Ramos (cell line): ENCODE data around the gene SPATA2L.

ENCODE experiments used
- in situ Hi-C: fragments of 300-500 bp; cut with MboI; formaldehyde crosslinking; loops from one replicate; pipeline ENCODE4 v1.14.3; 2022; ENCODE audit warnings: low sequenced_read_pairs; ENCODE audit not compliant: unreplicated experiment

SPATA2L gene

DNA sequence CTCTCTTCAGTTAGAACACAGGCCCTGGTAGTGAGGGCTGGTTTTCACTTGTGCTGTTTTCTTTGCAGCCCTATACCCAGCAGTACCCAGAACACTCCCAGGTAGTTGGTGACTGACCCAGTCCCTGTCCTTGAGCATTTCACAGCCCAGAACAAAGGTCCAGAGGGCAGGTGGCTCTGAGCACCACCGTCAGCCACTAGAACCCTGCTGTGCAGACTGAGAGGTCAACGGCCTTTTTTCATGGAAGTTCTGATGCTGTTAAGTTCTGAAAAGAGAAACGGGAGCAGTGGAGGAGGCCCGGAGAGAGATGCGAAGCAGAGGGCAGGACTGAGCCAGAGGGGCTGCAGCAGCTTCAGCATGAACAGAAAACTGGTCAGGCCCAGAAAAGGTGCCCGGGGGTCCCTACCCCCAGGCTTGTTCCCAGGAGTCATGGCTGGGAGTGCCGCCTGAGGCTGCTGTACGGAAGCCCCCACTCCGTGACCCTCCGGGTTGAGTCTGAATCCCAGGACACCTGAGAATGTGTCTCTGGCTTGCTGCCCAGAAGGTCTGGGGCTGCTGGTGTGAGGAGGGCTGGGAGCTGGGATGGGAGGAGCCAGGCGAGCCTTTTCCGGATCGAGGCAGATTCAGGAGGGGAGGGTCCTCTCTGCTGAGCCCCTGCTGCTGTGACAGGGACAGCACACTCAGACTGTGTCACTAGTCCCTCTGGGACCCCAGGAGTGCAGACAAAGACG lies 28.5 kb upstream of the SPATA2L start:
- in situ Hi-C loops: no loop called here

DNA sequence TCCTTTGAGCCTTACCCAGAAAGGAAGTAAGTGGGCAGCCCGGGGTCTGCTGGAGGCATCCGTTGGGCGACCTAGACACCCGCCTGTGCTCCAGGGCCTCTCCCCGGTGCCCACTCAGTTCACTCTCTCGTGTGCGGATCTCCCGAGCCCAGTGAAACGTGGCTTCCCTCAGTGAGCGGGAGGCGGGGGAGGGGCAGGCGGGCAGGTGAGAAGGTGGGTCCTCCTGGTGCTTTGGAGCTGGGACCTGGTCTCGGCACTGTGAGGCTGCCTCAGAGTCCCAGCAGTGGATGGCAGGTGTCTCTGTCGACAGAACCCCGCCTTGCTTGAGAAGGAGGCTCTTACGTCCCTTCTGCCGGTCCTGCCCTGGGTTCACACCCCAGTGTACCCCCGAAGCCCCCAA lies 27.8 kb upstream of the SPATA2L start:
- in situ Hi-C loops: no loop called here

DNA sequence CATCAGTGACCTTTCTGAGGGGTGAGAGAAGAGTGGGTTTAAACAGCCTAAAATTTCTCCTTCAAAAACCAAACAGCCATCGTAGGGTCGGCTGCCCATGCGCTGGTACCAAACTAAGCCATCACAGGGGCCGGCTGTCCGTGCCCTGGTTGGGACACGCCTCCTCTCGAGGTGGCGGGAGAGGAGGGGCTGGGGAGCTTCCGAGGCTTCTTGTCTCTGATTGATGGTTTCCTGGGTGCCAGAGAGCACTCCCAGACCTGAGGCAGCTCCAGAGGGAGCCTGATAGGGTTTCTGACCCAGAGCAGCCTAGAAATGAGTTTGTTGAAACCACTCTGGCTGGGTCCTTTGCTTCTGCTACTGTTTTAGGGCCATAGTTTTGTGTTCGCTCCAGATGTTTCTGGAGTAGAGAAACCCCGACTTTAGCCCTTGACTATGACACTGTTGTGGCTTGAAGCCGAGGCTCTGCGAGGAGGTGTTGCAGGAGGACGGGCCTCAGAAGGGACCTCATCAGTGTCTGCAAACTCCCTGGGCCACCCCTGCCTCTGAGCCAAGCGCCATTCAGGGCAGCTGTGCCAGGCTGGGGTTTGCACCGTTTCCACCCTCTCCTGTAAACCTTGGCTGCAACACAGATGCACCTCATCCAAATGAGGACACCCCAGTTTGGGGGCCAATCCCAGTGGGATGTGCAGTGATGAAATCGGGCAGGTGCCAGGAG lies 26.1 kb upstream of the SPATA2L start:
- in situ Hi-C loops: no loop called here

DNA sequence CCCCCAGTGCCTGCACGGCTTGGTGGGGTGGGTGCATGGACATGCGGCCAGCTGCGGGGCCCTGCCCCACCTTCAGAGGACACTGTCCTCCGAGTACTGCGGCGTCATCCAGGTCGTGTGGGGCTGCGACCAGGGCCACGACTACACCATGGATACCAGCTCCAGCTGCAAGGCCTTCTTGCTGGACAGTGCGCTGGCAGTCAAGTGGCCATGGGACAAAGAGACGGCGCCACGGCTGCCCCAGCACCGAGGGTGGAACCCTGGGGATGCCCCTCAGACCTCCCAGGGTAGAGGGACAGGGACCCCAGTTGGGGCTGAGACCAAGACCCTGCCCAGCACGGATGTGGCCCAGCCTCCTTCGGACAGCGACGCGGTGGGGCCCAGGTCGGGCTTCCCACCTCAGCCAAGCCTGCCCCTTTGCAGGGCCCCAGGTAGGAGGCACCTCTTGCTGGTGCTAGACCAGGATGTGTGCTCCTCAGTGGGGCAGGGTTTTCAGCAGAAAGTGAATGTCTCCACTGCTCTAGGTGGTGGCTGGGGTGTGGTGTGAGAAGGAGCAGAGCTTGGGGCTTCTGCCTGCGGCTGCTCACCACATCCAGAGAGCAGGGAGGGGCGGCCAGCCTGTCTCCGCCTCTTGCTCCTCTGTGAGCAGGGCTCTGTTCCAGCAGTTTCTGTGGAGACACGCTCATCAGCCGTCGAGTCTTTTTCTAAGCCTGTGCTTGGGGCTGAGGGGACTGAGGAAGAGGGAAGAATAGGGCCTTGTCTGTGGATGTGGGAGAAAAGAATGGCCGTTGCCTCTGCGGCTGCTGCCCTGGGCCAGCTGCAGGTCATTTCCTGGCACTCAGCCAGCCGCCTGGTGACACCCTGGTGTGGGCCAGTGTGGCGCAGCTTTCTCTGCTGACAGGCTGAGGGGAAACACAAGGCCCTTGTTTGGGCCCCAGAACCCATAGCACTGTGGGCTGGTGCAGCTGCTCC lies 22.1 kb upstream of the SPATA2L start:
- in situ Hi-C loops: no loop called here

DNA sequence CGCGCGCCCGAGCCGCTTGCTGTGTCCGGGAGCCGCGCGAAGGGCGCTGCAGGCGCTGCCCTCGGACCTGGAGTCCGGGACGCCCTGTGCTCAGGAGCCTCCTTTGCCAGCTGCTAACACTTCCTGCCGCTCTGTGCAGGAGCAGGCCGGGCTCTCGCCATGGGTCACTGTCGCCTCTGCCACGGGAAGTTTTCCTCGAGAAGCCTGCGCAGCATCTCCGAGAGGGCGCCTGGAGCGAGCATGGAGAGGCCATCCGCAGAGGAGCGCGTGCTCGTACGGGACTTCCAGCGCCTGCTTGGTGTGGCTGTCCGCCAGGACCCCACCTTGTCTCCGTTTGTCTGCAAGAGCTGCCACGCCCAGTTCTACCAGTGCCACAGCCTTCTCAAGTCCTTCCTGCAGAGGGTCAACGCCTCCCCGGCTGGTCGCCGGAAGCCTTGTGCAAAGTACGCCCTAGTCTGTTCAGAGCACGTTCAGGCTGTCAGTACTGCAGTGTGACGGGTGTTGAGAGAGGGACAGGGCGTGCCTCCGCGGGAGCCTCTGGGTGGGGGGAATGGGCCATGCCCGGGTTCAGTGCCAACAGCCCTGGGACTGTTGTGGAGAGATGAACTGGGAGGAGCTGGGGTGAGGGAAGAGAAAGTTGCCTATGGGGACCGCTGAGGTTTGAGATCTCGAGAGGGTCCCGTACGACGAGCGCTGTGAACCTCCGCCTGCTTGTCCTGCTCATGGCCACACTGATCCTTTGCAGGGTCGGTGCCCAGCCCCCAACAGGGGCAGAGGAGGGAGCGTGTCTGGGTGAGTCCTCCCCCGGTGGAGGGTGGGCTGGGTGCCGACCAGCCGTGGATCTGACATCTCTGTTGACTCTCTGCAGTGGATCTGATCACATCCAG lies 21.1 kb upstream of the SPATA2L start:
- in situ Hi-C loops: no loop called here

DNA sequence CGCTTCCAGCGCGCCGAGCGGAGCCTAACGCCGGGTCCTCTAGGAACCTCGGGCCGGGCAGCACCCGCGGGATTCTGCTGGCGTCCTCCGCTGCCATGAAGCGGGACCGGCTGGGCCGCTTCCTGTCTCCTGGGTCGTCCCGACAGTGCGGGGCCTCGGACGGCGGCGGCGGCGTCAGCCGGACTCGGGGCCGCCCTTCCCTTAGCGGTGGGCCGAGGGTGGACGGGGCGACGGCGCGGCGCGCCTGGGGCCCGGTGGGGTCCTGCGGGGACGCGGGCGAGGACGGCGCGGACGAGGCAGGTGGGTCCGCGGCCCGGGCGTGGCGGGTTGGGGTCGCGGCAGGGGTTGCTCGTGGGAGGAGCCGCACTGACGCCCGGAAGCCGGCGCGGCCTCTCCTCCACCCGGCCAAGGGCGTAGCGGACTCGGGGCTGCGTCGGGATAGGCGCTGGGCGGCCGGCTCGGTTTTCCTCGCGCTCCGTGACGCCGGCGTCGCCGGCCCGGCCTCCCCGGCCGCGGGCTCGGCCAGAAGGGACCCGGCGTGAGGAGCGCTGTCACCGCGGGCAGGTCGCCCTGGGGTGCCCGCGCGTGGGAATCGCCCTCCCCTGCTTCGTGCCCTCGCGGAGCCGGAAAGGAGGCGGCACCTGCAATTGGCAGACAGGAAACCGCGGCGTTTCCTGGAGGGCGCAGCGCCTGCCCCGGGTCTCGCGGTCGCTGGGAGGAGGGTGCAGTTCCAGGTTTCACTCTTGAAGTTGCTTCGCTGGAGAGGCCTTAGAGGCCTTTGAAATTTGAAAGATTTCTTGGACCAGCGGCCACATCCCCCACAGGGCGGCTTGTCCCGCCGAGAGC lies 20.3 kb upstream of the SPATA2L start:
- in situ Hi-C loops: no loop called here

DNA sequence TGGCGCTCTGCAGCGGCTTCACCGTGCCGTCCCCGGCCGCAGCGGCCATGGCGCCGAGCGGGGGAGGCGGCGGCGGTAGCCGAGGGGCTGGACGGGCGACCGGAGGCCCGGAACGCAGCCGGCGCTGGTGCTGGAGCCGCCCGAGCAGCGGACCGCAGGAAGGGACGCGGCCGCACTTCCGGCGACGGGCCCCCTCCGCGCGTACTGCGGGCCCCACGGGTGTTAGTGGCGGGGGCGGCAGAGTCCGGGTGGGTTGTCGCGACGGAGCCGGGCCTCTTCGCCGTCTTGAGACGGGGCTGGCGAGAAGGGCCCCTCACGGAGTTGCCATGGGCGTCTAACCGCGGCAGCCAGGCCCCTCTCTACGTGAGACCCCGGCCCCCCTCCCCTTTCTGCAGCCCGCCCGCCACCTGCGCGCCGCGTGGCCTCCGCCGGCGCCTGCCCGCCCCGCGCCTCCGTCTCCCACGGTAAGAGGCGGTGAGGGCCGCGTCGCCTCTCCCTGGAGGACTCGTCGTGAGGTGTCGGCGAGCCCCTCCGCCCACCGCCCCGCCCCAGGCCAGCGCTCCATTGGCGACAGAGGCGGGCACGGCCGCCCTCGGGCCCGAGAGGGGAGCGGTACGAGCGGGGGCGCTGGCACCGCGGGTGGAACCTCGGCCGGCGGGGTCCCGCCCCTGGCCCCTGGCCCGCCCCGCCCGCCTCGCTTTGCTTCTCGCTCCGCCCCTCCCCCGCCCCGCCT lies 19.5 kb upstream of the SPATA2L start, which contains the start of the genes VPS9D1 and ZNF276:
Gene VPS9D1 (minus strand): TSS at position 86 of the 733 bp plus-strand sequence. CDS start 37 bp downstream, at position 49.
Gene ZNF276 (plus strand): TSS at position 725 of the 733 bp plus-strand sequence. CDS start 104 bp downstream, outside the sequence.
- in situ Hi-C loops: no loop called here

DNA sequence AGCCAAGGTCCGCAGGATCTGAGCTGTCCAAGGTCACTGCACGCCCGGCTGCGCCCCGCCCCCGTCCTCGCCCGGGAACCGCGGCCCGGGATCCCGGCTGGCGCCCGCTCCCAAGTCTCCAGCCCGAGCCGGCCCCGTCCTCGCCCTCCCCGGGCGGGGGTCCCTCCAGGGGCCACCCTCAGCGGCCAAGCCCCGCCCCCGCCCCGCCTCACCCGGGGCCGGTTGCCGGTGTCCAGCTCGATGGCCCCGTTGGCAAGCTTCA lies 19.0 kb upstream of the SPATA2L start:
- in situ Hi-C loops: no loop called here

DNA sequence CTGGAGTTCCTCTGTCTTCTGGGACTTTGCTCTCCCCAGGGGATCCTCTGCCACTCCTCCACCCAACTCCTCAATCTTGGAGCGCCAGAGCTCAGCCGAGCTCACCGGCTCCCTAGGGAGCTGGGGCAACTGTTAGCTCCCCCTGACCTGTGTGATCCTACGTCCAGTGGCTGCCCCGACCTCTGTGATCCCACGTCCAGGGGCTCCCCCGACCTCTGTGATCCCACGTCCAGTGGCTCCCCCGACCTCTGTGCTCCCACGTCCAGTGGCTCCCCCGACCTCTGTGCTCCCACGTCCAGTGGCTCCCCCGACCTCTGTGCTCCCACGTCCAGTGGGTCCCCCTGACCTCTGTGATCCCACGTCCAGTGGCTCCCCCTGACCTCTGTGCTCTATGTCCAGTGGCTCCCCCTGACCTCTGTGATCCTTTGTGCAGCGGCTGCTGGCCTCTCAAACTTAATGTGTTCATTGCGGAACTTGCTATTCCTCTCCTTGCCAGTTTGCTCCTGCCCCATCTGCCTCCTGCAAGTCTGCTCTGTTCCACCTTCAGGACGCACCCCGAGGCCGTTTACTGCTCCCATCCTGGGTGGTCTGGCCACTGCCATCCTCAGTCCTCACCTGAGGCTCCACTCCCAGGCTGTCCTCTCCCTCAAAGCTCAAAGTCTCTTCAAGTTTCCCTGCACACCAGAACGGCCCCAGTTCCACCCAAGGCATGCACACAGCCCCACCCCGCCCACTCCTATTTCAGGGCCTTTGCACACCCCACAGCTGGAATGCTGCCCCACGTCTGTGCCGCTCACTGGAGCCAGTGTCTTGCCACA lies 16.4 kb upstream of the SPATA2L start:
- in situ Hi-C loops: no loop called here

DNA sequence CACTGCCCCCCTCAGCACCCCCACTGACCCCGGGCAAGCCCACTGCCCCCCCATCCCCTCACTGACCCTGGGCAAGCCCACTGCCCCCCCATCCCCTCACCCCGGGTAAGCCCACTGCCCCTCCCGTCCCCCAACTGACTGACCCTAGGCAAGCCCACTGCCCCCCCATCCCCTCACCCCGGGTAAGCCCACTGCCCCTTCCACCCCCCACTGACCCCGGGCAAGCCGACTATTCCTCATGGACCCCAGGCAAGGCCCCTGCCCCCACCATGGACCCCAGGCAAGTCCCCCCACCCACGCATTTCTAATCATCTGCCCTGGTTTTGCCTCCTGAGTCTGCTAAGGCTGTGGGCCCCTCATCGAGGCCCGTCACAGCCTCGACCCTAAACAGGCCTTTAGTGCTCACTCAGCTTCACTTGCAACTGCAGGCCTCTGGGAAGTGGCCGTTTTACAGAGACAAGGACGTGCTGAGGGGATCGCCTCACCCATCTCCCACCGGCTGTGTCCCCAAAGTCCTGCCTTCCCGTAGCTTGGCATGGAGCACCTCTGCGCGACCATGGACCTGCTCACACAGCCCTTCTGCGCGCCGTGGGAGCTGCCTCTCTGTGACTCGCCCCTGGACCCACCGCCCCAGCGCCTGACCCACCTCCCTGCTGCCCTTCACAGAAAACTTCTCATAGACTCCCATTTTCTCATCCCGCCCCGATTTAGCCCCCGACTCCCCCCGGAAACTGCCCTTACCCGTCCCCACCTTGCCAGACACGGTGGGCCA lies 15.6 kb upstream of the SPATA2L start:
- in situ Hi-C loops: no loop called here

DNA sequence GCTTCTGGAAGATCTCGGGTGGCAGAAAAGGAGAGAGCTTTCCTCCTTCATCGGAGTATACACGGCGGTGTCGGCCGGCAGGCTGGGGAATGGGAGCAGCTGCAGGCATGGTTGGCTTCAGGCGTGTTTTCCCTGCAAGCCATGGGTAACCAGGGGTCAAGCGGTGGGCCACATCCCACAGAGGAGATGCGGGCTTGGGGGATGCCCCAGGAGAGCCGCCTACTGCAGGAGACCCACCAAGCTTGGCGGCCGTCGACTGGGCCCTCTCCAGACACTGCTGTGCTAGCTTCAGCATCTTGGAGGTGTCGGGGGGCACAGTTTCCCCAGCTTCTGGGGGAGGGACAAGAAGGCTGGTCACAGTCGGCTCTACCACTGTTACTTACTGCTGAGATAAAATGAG lies 15.0 kb upstream of the SPATA2L start:
- in situ Hi-C loops: no loop called here

DNA sequence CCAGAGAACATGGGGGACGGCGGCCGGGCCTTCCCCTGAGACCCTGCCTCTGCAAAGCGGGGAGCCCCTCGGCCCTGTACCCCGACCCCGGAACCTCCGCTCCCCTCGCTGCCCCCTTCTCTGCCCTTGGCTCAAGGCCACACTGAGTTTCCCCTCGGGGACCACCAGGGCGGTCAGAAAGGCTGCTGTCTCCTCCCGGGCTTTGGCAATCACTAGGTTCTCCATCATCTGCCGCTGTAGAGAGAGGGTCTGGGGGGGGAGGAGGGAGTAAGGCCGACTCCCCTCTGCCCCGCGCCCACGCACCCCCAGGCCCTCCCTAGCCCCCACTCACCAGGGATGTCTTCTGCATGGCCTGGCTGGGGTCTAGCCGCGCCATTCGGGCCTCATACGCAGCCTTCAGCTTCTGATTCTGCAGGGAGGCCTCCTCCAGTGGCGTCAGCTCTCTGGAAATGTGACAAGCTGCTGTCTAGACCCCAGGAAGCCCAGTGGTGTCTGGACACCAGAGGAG lies 10.8 kb upstream of the SPATA2L start:
- in situ Hi-C loops: no loop called here

DNA sequence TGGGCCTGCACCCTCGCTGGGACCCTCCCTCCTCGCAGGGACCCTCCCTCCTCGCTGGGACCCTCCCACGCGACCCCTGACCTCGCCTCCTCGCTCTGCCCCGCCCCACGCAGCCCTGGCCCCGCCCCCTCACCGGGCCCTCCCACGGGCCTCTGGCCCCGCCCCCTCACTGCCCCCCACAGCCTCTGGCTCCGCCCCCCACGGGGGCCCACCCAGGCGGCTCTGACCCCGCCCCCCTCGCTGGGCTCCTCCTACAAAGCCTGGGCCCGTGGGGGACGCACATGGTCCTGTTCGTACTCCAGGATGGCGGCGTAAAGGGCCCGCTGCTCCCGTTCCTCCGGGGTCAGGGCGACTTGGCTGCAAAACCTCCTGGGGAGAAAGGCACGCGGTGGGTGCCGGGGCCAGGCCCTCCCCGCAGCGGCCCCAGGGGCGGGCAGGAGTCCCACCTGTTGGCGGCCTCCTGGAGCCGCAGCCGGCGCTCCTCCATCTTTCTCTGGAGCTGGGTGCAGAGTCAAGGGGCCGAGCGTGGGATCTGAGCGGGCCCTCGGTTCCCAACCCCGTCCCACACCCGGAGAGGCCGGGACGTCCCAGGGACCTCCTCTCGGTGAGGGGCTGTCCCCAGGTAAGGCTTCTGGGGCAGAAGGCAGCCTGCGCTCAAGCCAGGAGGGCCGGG lies 10.2 kb upstream of the SPATA2L start:
- in situ Hi-C loops: no loop called here

DNA sequence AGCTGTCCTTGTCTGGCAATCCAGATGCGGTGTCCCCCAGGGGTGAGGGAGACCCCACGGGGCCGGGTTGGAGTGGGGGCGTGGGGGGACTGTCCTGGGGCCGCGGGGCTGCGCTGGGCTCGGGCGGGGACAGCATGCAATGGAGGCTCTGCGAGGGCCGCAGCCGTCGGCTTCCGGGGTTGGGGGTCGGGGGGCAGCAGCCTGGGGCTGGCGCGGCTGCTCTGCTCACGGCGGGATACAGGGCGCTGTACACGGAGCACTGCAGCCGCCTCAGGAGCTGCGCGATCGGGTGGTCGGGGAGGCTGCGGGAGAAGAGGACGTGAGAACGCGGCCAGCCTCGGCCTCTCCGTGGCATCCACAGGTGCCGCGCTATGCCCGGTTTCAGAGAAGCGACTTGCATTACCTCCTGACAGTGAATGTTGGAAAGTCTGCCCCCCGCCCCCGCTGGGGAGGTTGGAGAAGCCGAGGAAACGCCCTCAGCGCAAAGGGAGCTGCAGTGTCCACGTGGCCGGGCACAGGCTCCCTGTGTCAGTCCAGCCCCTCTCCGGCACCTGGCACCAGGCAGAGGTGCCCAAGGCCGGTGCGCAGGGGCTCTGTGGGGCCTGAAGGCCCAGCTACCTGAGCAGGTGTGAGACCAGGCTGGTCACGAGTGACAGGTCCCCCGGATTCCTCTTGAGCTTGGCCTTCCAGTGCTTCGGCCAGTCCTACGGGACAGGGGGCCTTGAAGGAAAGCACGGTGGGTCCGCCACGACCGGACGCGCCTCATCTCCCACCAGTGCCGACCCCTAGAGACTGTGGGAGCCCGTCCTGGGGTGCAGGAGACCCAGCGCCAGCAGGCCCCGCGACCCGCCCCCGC lies 9.4 kb upstream of the SPATA2L start:
- in situ Hi-C loops: no loop called here
